HG02798 (cell line): Measurements from ENCODE around the gene CIAO3.
"Not testable (repeated sequence)": the region's sequence is repeated elsewhere in the genome, so short reads cannot be mapped to it uniquely, and the experiment has no call there.

Experiments used
- ATAC-seq: cut with Tn5 transposase; IDR thresholded peaks from one replicate; pipeline ENCODE4 v1.9.1; 2021; ENCODE audit warnings: mild to moderate bottlenecking; ENCODE audit not compliant: unreplicated experiment, poor library complexity

The CIAO3 gene

DNA sequence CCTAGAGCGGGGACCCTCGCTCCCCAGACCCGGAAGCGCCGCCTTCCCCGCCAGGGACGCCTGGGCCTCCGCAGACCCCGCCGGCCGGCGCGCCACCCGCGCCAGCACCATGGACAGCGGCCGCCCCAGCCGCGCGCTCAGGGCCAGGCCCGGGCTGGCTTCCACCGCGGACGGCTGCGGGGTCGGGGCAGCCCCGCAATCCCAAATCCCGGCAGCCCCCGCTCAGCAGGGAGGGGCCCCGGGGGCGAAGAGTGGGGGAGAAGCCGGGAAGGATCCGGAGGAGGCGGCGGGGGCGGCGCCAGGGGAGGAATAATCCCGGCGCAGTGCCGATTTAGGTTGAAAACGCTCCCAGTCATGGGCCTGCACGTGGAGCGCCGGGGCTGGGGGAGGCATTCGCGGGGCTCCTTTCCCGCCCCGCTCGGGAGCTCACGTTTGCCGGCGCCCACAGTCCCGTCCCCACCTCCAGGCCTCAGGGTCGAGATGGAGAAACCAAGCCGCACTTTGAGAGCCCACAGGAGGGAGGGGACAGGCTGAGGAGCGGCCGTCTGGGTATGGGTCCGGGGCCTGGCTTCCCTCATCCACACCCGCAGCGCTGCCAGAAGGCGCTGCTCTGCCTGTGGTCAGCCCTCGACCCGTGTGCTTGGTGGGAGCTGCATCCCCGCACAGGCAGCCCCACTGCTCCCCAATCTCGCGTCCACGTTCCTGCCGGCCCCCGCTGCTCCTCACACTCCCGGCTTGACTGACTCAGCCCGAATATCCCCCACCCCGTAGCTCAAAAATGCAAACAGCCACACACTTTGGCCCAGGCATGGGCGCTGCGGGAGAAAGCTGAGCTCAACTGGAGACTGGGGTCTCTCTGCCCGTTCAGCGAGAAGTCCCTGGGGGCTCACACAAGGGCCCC is 39.9 kb downstream of the CIAO3 start:
- no peak for ATAC-seq

GRCh38 chr16:698911-699671 is 41.7 kb downstream of the CIAO3 start:
- ATAC-seq = no peak

- ATAC-seq = peak; percentile 65
Observed at GRCh38 chr16:695355-696089, 45.3 kb downstream of the CIAO3 start.

DNA sequence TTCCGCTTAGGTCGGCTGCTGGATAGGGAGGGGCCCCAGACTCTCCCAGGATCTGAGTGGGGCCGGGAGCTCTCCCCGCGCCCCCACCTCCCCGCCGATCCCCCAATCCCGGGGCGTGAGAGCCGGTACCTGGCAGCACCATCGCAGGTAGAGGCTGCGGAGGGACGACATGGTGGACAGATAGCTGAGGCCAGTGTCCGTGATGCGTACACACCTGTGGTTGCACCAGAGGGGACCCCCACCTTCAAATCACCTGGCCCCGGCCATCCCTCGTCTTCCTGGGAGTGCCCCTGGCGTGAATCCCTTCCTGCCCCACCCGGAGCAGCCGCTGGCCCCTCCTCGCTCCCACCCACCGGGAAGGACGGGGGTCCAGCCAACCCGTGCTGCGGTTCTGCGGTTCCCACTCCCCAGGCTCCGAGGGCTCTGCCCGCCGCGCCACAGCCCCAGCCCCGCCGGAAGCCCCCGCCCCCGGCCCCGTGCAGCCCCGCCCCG is 45.9 kb downstream of the CIAO3 start:
- ATAC-seq = no peak

GRCh38 chr16:694187-694862 is 46.5 kb downstream of the CIAO3 start:
- no peak for ATAC-seq

DNA sequence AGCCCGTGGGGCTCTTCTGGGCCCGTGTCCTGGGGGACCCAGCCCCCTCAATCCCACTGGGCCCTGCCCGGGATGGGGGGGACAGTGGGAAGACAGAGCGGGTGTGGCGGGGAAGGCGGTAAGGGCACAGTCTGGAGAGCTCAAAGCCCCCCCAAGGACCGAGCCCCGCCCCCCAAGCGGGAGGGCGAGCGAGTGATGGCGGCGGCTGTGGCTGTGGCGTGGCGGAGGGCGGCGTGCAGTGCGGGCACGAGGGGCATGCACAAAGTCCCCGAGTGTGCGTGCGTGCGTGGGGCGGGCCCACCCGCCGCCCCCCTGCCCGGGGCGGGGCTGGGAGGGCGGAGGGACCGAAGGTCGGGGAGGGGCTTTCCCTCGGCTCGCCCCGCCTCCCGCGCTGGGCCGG is 47.0 kb downstream of the CIAO3 start:
- ATAC-seq = no peak

DNA sequence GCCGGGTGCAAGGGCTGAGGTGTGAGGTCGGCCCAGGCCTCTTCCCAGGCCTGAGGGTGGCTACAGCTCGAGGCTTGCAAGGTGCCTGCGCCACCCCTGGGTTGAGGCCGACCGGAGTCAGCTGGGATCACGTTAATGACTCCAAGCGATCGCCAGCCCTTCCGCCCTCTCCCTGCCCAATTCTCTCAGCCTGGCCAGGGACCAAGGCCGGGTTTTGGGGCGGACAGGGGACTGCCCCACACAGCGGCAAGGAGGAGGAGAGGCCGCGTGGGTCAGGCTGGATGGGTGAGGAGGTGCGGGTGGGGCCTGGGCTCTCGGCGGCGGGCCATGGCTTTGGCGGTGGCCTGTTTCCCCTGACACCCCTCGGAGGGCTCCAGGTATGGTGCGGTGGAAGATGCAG is 47.4 kb downstream of the CIAO3 start:
- no peak for ATAC-seq

GRCh38 chr16:692356-693108 is 48.3 kb downstream of the CIAO3 start:
- no peak for ATAC-seq

DNA sequence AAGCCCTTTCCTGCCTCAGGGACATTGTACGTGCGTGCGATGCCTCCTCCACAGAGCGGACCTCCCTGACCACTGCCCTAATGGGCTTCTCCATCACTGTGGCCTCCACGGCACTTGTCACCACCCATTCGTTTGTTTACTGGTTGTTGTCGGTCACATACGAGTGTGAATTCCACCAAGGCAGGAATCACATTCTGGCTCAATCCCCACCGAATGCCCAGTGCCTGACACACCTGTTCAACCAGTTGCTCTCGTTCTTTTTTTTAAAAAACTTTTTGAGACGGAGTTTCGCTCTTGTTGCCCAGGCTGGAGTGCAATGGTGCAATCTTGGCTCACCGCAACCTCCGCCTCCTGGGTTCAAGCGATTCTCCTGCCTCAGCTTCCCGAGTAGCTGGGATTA is 49.6 kb downstream of the CIAO3 start:
- ATAC-seq = not testable (repeated sequence)

GRCh38 chr16:689175-689897 is 51.5 kb downstream of the CIAO3 start:
- ATAC-seq = no peak

GRCh38 chr16:687499-687898 is 53.3 kb downstream of the CIAO3 start:
- ATAC-seq = no peak

GRCh38 chr16:686459-687260 is 54.1 kb downstream of the CIAO3 start:
- ATAC-seq = no peak

DNA sequence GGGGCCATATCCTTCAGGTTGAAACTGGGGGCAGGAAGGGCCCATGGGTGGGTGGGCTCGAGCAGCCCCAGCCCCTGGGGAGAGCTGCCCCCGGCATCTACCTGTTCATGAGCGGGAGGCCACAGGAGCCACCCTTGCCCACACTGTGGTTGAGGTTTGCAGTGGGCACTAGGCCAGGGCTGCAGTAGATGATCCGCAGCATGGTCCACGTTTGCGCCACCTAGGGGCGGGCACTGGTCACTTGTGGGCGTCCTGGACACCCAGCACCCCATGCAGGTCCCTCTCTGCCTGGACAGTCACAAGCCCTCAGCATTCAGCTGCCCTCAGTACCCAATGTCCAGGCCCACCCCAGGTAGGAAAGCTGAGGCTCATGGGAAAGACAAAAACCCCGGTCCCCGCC is 54.8 kb downstream of the CIAO3 start:
- ATAC-seq = no peak

- ATAC-seq = no peak
Observed at GRCh38 chr16:684961-685696, 55.7 kb downstream of the CIAO3 start.

- ATAC-seq = peak; percentile 75
Observed at GRCh38 chr16:684071-684794, 56.6 kb downstream of the CIAO3 start, which contains the start of gene JMJD8. Gene JMJD8, minus strand, starts transcription at chr16:684334. Its CDS starts 15 bp downstream, at chr16:684319.

GRCh38 chr16:683396-684070 is 57.3 kb downstream of the CIAO3 start:
- ATAC-seq = no peak
